HG03025 (cell line): ENCODE results near the gene ICOS.

Experiments used
- ATAC-seq: cut with Tn5 transposase; IDR thresholded peaks from one replicate; pipeline ENCODE4 v1.9.1; 2021; ENCODE audit warnings: mild to moderate bottlenecking, moderate library complexity; ENCODE audit not compliant: unreplicated experiment, low FRiP score

The ICOS gene

GRCh38 chr2:203936535-203936934 lies at the start of gene ICOS:
Gene ICOS, plus strand, starts transcription at chr2:203936763. Its CDS starts 52 bp downstream, at chr2:203936815.
- ATAC-seq: no peak

- ATAC-seq: no peak
These were observed 48.9 kb upstream of the ICOS start for GRCh38 chr2:203887677-203888076.

GRCh38 chr2:203889542-203889941 lies 47.0 kb upstream of the ICOS start:
- no peak for ATAC-seq

- ATAC-seq: no peak
These were observed 46.6 kb upstream of the ICOS start for GRCh38 chr2:203889944-203890343.

- ATAC-seq: no peak
These were observed 45.8 kb upstream of the ICOS start for GRCh38 chr2:203890733-203891132.

- ATAC-seq: no peak
These were observed 45.1 kb upstream of the ICOS start for GRCh38 chr2:203891474-203891873.

GRCh38 chr2:203892207-203892606 lies 44.4 kb upstream of the ICOS start:
- ATAC-seq: no peak

GRCh38 chr2:203893401-203893800 lies 43.2 kb upstream of the ICOS start:
- no peak for ATAC-seq

- no peak for ATAC-seq
These were observed 42.7 kb upstream of the ICOS start for GRCh38 chr2:203893840-203894239.

GRCh38 chr2:203894262-203894661 lies 42.3 kb upstream of the ICOS start:
- no peak for ATAC-seq

- no peak for ATAC-seq
These were observed 39.0 kb upstream of the ICOS start for GRCh38 chr2:203897544-203897943.

GRCh38 chr2:203898657-203899056 lies 37.9 kb upstream of the ICOS start:
- no peak for ATAC-seq

GRCh38 chr2:203900253-203900652 lies 36.3 kb upstream of the ICOS start:
- ATAC-seq: no peak

GRCh38 chr2:203904022-203904421 lies 32.5 kb upstream of the ICOS start:
- ATAC-seq: no peak

- ATAC-seq: no peak
These were observed 30.9 kb upstream of the ICOS start for GRCh38 chr2:203905656-203906055.

GRCh38 chr2:203908066-203908796 lies 28.3 kb upstream of the ICOS start:
- no peak for ATAC-seq

- no peak for ATAC-seq
These were observed 27.8 kb upstream of the ICOS start for GRCh38 chr2:203908797-203909185.

GRCh38 chr2:203909261-203909967 lies 27.1 kb upstream of the ICOS start:
- ATAC-seq: no peak

- no peak for ATAC-seq
These were observed 26.6 kb upstream of the ICOS start for GRCh38 chr2:203909974-203910373.

- no peak for ATAC-seq
These were observed 22.6 kb upstream of the ICOS start for GRCh38 chr2:203913947-203914346.

- ATAC-seq: no peak
These were observed 21.9 kb upstream of the ICOS start for GRCh38 chr2:203914546-203915182.

GRCh38 chr2:203915256-203915655 lies 21.3 kb upstream of the ICOS start:
- ATAC-seq: no peak
